Lung (tissue), 12 donors: Measurements from ENCODE around the gene AIM2. TPM values are rescaled to one million over a fixed set of nuclear protein-coding genes. Genes with fewer than 3 reads are reported as not detected.
"Not testable (repeated sequence)": the region's sequence is repeated elsewhere in the genome, so short reads cannot be mapped to it uniquely, and the experiment has no call there.

Source experiments
- ATAC-seq: fragments of 200-7000 bp; cut with Tn5 transposase; one replicate; pipeline ENCODE4 v1.9.1; 2020; ENCODE audit warnings: moderate number of reproducible peaks; ENCODE audit not compliant: insufficient read depth, low FRiP score
- DNase-seq, 3 donors: peaks; one replicate each; pipeline ENCODE4 v3.0.0-alpha.2; 2013 to 2017
- H3K27ac ChIP-seq, 2 donors: one replicate each; pipeline ENCODE4 v1.5.1; 2013; ENCODE audit warnings: mild to moderate bottlenecking in 2 of 2, moderate library complexity in 2 of 2, control low read depth in 1 of 2, inconsistent platforms in 1 of 2, low read depth in 1 of 2, low read length in 1 of 2
- H3K27me3 ChIP-seq, 3 donors: one replicate each; pipeline ENCODE4 v1.5.1; 2013; ENCODE audit warnings: low read length in 2 of 3; ENCODE audit not compliant: control insufficient read depth in 3 of 3, insufficient read depth in 3 of 3
- H3K36me3 ChIP-seq, 4 donors: one replicate each; pipeline ENCODE4 v1.5.1; 2013; ENCODE audit warnings: low read length in 4 of 4, mild to moderate bottlenecking in 1 of 4, moderate library complexity in 1 of 4; ENCODE audit not compliant: control insufficient read depth in 4 of 4, insufficient read depth in 4 of 4
- H3K4me1 ChIP-seq, 5 donors: one replicate each; pipeline ENCODE4 v1.5.1; 2013; ENCODE audit warnings: low read length in 5 of 5, mild to moderate bottlenecking in 2 of 5, moderate library complexity in 1 of 5; ENCODE audit not compliant: control insufficient read depth in 5 of 5, insufficient read depth in 5 of 5
- H3K4me3 ChIP-seq: one replicate; pipeline ENCODE4 v1.5.1; 2013; ENCODE audit warnings: mild to moderate bottlenecking, control low read depth, moderate library complexity
- H3K9ac ChIP-seq, 2 donors: one replicate each; pipeline ENCODE4 v1.5.1; 2013; ENCODE audit warnings: low read length in 2 of 2, control low read depth in 1 of 2; ENCODE audit not compliant: insufficient read depth in 1 of 2
- H3K9me3 ChIP-seq, 4 donors: one replicate each; pipeline ENCODE4 v1.5.1; 2013; ENCODE audit warnings: low read length in 3 of 4, mild to moderate bottlenecking in 1 of 4, moderate library complexity in 1 of 4; ENCODE audit not compliant: control insufficient read depth in 4 of 4, insufficient read depth in 3 of 4
- CTCF ChIP-seq: IDR thresholded peaks from 2 replicates; pipeline ENCODE4 v1.5.1; 2012; ENCODE audit warnings: mild to moderate bottlenecking; ENCODE audit errors: control extremely low read depth, extremely low read depth
- WGBS, 2 donors: extraction: QIAGEN DNeasy Blood & Tissue Kit; methylation state at CpG; one replicate each; pipeline ENCODE4 v1.1.7; 2013; 5-methylcytosine and 5-hydroxymethylcytosine counted together
- polyA plus RNA-seq, 2 donors: library from polyadenylated mRNA; stranded (reverse); fragments of 200-250 nt; gene quantifications; one replicate each; pipeline ENCODE4 v1.2.1, GENCODE V29; 2013
- total RNA-seq, 2 donors: library from RNA; depleted of rRNA in 1 of 2; stranded (reverse); fragments of >200 nt in 1 of 2; gene quantifications; one replicate each; pipeline ENCODE4 v1.2.1, GENCODE V29; 2014 to 2021
- donor health status: control.
- donor health status: control.
- donor health status: Bipolar disorder and iron deficiency.
- donor health status: healthy.
- donor health status: DM: yes; HTN: yes; CAD: no.

Gene AIM2
- total and polyA plus RNA-seq, 4 donors = 0.47 to 2.9 (median 1.4) TPM

GRCh38 chr1:159121526-159121925 lies 45.0 kb upstream of the AIM2 start:
- H3K4me3 ChIP-seq = no peak overlapping the region
- WGBS, 2 donors = 79 to 92% methylated on average over 1 of the region's 1 CpG
- DNase-seq = no peak
- no peak for TF ChIP-seq CTCF
- no peaks in the 10 kb centered on the region for H3K4me1 ChIP-seq
- H3K27ac ChIP-seq = no peak overlapping the region
- no peak overlapping the region for H3K9ac ChIP-seq
- no peak for ATAC-seq
- no peaks in the 10 kb centered on the region for H3K36me3 ChIP-seq
- H3K27me3 ChIP-seq = no peaks in the 10 kb centered on the region
- H3K9me3 ChIP-seq = no peaks in the 10 kb centered on the region

GRCh38 chr1:159120317-159120716 lies 43.8 kb upstream of the AIM2 start:
- ATAC-seq (no peak), DNase-seq (no peak)
- Histone ChIP-seq H3K36me3 (no peaks in the 10 kb centered on the region), H3K9me3 (no peaks in the 10 kb centered on the region), H3K27ac (no peak overlapping the region), H3K27me3 (no peaks in the 10 kb centered on the region), H3K4me1 (no peaks in the 10 kb centered on the region), H3K9ac (no peak overlapping the region), H3K4me3 (no peak overlapping the region)
- no peak for TF ChIP-seq CTCF
- 62 to 85% methylated on average over 4 of the region's 4 CpGs for WGBS, 2 donors

GRCh38 chr1:159113596-159114433 lies 37.2 kb upstream of the AIM2 start:
- H3K9ac ChIP-seq = no peak overlapping the region
- no peaks in the 10 kb centered on the region for H3K9me3 ChIP-seq
- no peaks in the 10 kb centered on the region for H3K36me3 ChIP-seq
- WGBS, 2 donors = 7 to 18% methylated on average over 1 of the region's 1 CpG
- DNase-seq (peak in 1 of 3 donors; percentile 4), ATAC-seq (no peak)
- no peaks in the 10 kb centered on the region for H3K4me1 ChIP-seq
- no peak for TF ChIP-seq CTCF
- H3K27ac ChIP-seq = no peak overlapping the region
- H3K27me3 ChIP-seq = no peaks in the 10 kb centered on the region
- H3K4me3 ChIP-seq = no peak overlapping the region

- DNase-seq, H3K4me3 ChIP-seq, H3K9me3 ChIP-seq, H3K36me3 ChIP-seq, H3K27ac ChIP-seq, H3K9ac ChIP-seq, H3K27me3 ChIP-seq, ATAC-seq, H3K4me1 ChIP-seq: not testable (repeated sequence)
- 65 to 68% methylated on average over 3 of the region's 3 CpGs for WGBS, 2 donors
Measured at GRCh38 chr1:159103021-159103420, 26.5 kb upstream of the AIM2 start.
